IMR-90 (cell line): Measurements from ENCODE around the gene IL1RAPL1. TPM values are rescaled to one million over a fixed set of nuclear protein-coding genes. Genes with fewer than 3 reads are reported as not detected.

ENCODE experiments used
- ATAC-seq: fragments of 200-7000 bp; cut with Tn5 transposase; 2 replicates; pipeline ENCODE4 v1.9.1; 2020; ENCODE audit warnings: low read depth, mild to moderate bottlenecking, moderate library complexity
- BruUV-seq: library from RNA; stranded (reverse); fragments of 400-500 nt; replicated peaks from 2 replicates; lab custom pipeline; 2021; lab: Mats Ljungman, UMichigan
- CTCF ChIA-PET: fragments of 300-600 bp; formaldehyde crosslinking; extraction: SDS; loops from one replicate; lab custom pipeline; 2021; ENCODE audit warnings: antibody characterized with exemption; lab: Yijun Ruan, JAX
- POLR2A ChIA-PET: fragments of 300-600 bp; sonication (Branson Sonifier 250); formaldehyde crosslinking; loops from one replicate; lab custom pipeline; 2022; ENCODE audit warnings: antibody characterized with exemption; ENCODE audit not compliant: unreplicated experiment; lab: Charles Lee
- DNase-seq: peaks from one replicate; pipeline ENCODE4 v3.0.0; 2013
- H2AFZ ChIP-seq: replicated peaks from 2 replicates; pipeline ENCODE3; 2013; ENCODE audit warnings: low read length, mild to moderate bottlenecking; ENCODE audit not compliant: poor library complexity
- H2AK5ac ChIP-seq: 2 replicates; pipeline ENCODE4 v1.6.1; 2013; ENCODE audit warnings: low read depth, low read length, inconsistent platforms
- H2AK9ac ChIP-seq: replicated peaks from 2 replicates; pipeline ENCODE3; 2013; ENCODE audit warnings: mild to moderate bottlenecking, low read depth, low read length, moderate library complexity; ENCODE audit not compliant: poor library complexity
- H2BK120ac ChIP-seq: 2 replicates; pipeline ENCODE4 v1.6.1; 2013; ENCODE audit warnings: low read depth, low read length, inconsistent platforms
- H2BK15ac ChIP-seq: 3 replicates; pipeline ENCODE4 v1.6.1; 2013; ENCODE audit warnings: low read depth, low read length, inconsistent platforms
- H2BK20ac ChIP-seq: 2 replicates; pipeline ENCODE4 v1.6.1; 2013; ENCODE audit warnings: low read depth, mild to moderate bottlenecking, inconsistent platforms, low read length, moderate library complexity
- H2BK5ac ChIP-seq: 2 replicates; pipeline ENCODE4 v1.6.1; 2013; ENCODE audit warnings: mild to moderate bottlenecking, low read depth, low read length, inconsistent platforms; ENCODE audit not compliant: poor library complexity, severe bottlenecking
- H3K14ac ChIP-seq: replicated peaks from 2 replicates; pipeline ENCODE4 v1.6.1; 2013; ENCODE audit warnings: low read depth, low read length, inconsistent platforms
- H3K18ac ChIP-seq: 2 replicates; pipeline ENCODE4 v1.6.1; 2013; ENCODE audit warnings: low read depth, low read length, control low read depth
- H3K23ac ChIP-seq: 2 replicates; pipeline ENCODE4 v1.6.1; 2013; ENCODE audit warnings: low read depth, low read length, inconsistent platforms
- H3K27ac ChIP-seq: 2 replicates; pipeline ENCODE4 v1.5.1; 2013; ENCODE audit warnings: mild to moderate bottlenecking, control low read depth, low read length; ENCODE audit not compliant: insufficient read depth
- H3K27me3 ChIP-seq: 2 replicates; pipeline ENCODE4 v1.6.1; 2013; ENCODE audit warnings: low read length; ENCODE audit not compliant: control insufficient read depth, insufficient read depth
- H3K36me3 ChIP-seq: 2 replicates; pipeline ENCODE4 v1.6.1; 2013; ENCODE audit warnings: low read length, mixed read lengths; ENCODE audit not compliant: control insufficient read depth, insufficient read depth
- H3K4ac ChIP-seq: 2 replicates; pipeline ENCODE4 v1.6.1; 2013; ENCODE audit warnings: low read depth, low read length, inconsistent platforms
- H3K4me1 ChIP-seq: 2 replicates; pipeline ENCODE4 v1.6.1; 2013; ENCODE audit warnings: low read length, mixed read lengths; ENCODE audit not compliant: control insufficient read depth, insufficient read depth
- H3K4me2 ChIP-seq: 2 replicates; pipeline ENCODE4 v1.6.1; 2013; ENCODE audit warnings: low read depth, mild to moderate bottlenecking, control low read depth, low read length, moderate library complexity
- H3K4me3 ChIP-seq: 2 replicates; pipeline ENCODE4 v1.5.1; 2013; ENCODE audit warnings: low read depth, mild to moderate bottlenecking, control low read depth, low read length, moderate library complexity; ENCODE audit not compliant: insufficient read depth
- H3K56ac ChIP-seq: 2 replicates; pipeline ENCODE4 v1.6.1; 2013; ENCODE audit warnings: low read length, inconsistent platforms; ENCODE audit not compliant: insufficient read depth; ENCODE audit errors: extremely low read depth
- H3K79me1 ChIP-seq, 2 experiments: 2 replicates each; pipeline ENCODE4 v1.6.1; 2013; ENCODE audit warnings: low read length in 2 of 2, inconsistent platforms in 1 of 2, low read depth in 1 of 2
- H3K9ac ChIP-seq: 2 replicates; pipeline ENCODE4 v1.6.1; 2013; ENCODE audit warnings: low read depth, low read length, control low read depth
- H3K9me1 ChIP-seq: 2 replicates; pipeline ENCODE4 v1.6.1; 2013; ENCODE audit warnings: low read length, inconsistent platforms; ENCODE audit not compliant: insufficient read depth
- H3K9me3 ChIP-seq: 2 replicates; pipeline ENCODE4 v1.6.1; 2013; ENCODE audit warnings: low read length; ENCODE audit not compliant: control insufficient read depth, insufficient read depth
- H4K20me1 ChIP-seq: 2 replicates; pipeline ENCODE4 v1.6.1; 2013; ENCODE audit warnings: low read length, inconsistent platforms; ENCODE audit not compliant: insufficient read depth
- H4K5ac ChIP-seq: 2 replicates; pipeline ENCODE4 v1.6.1; 2013; ENCODE audit warnings: mild to moderate bottlenecking, low read depth, low read length, control low read depth
- H4K8ac ChIP-seq, 2 experiments: 2 replicates each; pipeline ENCODE4 v1.6.1; 2013; ENCODE audit warnings: low read depth in 2 of 2, low read length in 2 of 2, control low read depth in 1 of 2, inconsistent platforms in 1 of 2
- H4K91ac ChIP-seq: 2 replicates; pipeline ENCODE4 v1.6.1; 2013; ENCODE audit warnings: low read depth, low read length, inconsistent platforms; ENCODE audit not compliant: insufficient read depth
- NFE2L2 ChIP-seq: fragments of 150-350 bp; IDR thresholded peaks from 2 replicates; pipeline ENCODE4 v1.6.1; 2016; ENCODE audit warnings: low read depth, mild to moderate bottlenecking, low read length
- RAD21 ChIP-seq: IDR thresholded peaks from 2 replicates; pipeline ENCODE4 v1.6.1; 2012; ENCODE audit warnings: low read length, improper control_type of control experiment
- RCOR1 ChIP-seq: IDR thresholded peaks from 2 replicates; pipeline ENCODE4 v1.6.1; 2012; ENCODE audit warnings: mild to moderate bottlenecking, low read length, improper control_type of control experiment; ENCODE audit not compliant: insufficient replicate concordance
- SMC3 ChIP-seq: fragments of 150-350 bp; IDR thresholded peaks from 2 replicates; pipeline ENCODE4 v1.6.1; 2016; ENCODE audit warnings: low read depth, mild to moderate bottlenecking, antibody characterized with exemption, low read length, moderate library complexity
- WGBS, 2 experiments: methylation state at CpG; one replicate each; pipeline versions ENCODE4 v1.1.5 to v1.1.7; 2013; ENCODE audit warnings: missing lambda C conversion rate in 2 of 2; ENCODE audit not compliant: insufficient read length in 1 of 2; ENCODE audit errors: extremely low coverage in 2 of 2; 5-methylcytosine and 5-hydroxymethylcytosine counted together
- dilution Hi-C: fragments of 300-500 bp; cut with HindIII; formaldehyde crosslinking; loops from one replicate; pipeline ENCODE4 v1.14.3; 2018; ENCODE audit warnings: low sequenced_read_pairs; ENCODE audit not compliant: unreplicated experiment
- in situ Hi-C: fragments of 300-500 bp; cut with MboI; formaldehyde crosslinking; loops from 3 replicates; pipeline ENCODE4 v1.14.3; 2019; ENCODE audit warnings: low sequenced_read_pairs, inconsistent platforms, mixed read lengths
- intact Hi-C: fragments of 100-400 bp; cut with micrococcal nuclease; formaldehyde crosslinking; loops from 2 replicates; pipeline ENCODE4 v1.10.0; 2022
- polyA plus RNA-seq, 3 experiments: library from polyadenylated mRNA; depleted of rRNA; stranded (reverse); fragments of >200 nt; gene quantifications; 2 replicates each; pipeline ENCODE4 v1.2.3, GENCODE V29; 2012; ENCODE audit warnings: low replicate concordance in 1 of 3
- total RNA-seq: library from RNA; depleted of rRNA; stranded (reverse); fragments of >200 nt; gene quantifications from 2 replicates; pipeline ENCODE4 v1.2.3, GENCODE V29; 2012

Gene IL1RAPL1
- total and polyA plus RNA-seq, 2 of the 4 experiments (the other 2 are of a cell fraction): 1.5 to 9.0 TPM

GRCh38 chrX:29851857-29852605 is 1264.8 kb downstream of the IL1RAPL1 start:
- ChIA-PET POLR2A (no interaction called here), CTCF (interaction anchor here (0.8 to 1.2 kb wide), 2 partner anchors 9 to 15 kb away, joined by 3 read pairs; no protein-coding TSS in a partner anchor)
- H4K5ac ChIP-seq: no peak overlapping the region
- no peak overlapping the region for H2AK5ac ChIP-seq
- H4K8ac ChIP-seq: no peak overlapping the region
- H3K9me1 ChIP-seq: no peaks in the 10 kb centered on the region
- H3K79me1 ChIP-seq: no peaks in the 10 kb centered on the region
- in situ Hi-C loops: no loop called here
- DNase-seq (no peak), ATAC-seq (no peak)
- H4K20me1 ChIP-seq: no peaks in the 10 kb centered on the region
- H3K27ac ChIP-seq: no peak overlapping the region
- H2BK5ac ChIP-seq: no peak overlapping the region
- H3K4ac ChIP-seq: no peak overlapping the region
- dilution Hi-C loops: no loop called here
- H3K4me1 ChIP-seq: no peaks in the 10 kb centered on the region
- no peak overlapping the region for H2AK9ac ChIP-seq
- no peak overlapping the region for H3K4me3 ChIP-seq
- H2BK120ac ChIP-seq: no peak overlapping the region
- no peak overlapping the region for H2AFZ ChIP-seq
- no peaks in the 10 kb centered on the region for H3K9me3 ChIP-seq
- H3K9ac ChIP-seq: no peak overlapping the region
- TF ChIP-seq SMC3 (no peak), NFE2L2 (no peak), RCOR1 (no peak), RAD21 (no peak)
- intact Hi-C loops: no loop called here
- no peak overlapping the region for H2BK15ac ChIP-seq
- H3K23ac ChIP-seq: no peak overlapping the region
- WGBS, 2 experiments: no CpG with 5 or more reads among the region's 4 CpGs
- H2BK20ac ChIP-seq: no peak overlapping the region
- peaks cover 2% of the 10 kb centered on the region for H3K27me3 ChIP-seq
- no peaks in the 10 kb centered on the region for H3K36me3 ChIP-seq
- H3K14ac ChIP-seq: no peak overlapping the region
- no peak overlapping the region for H3K56ac ChIP-seq
- no peak overlapping the region for H3K18ac ChIP-seq
- H3K4me2 ChIP-seq: no peak overlapping the region
- no peak overlapping the region for H4K91ac ChIP-seq
- BruUV-seq: no TSS peak
